WTC11 (cell line): ENCODE measurements around the gene FBXL7. TPM values are rescaled to one million over a fixed set of nuclear protein-coding genes. Genes with fewer than 3 reads are reported as not detected.

ENCODE experiments used
- ATAC-seq: fragments of 200-7000 bp; cut with Tn5 transposase; 2 replicates; pipeline ENCODE4 v1.10.0; 2021; ENCODE audit warnings: mild to moderate bottlenecking, moderate library complexity
- CTCF ChIA-PET: fragments of 300-600 bp; sonication (Branson Sonifier 250); formaldehyde crosslinking; loops from one replicate; lab custom pipeline; 2021; ENCODE audit warnings: antibody characterized with exemption; lab: Charles Lee
- POLR2A ChIA-PET: fragments of 350-600 bp; sonication (Branson Sonifier 250); formaldehyde crosslinking; loops from one replicate; lab custom pipeline; 2021; ENCODE audit warnings: antibody characterized with exemption; lab: Charles Lee
- DNase-seq: peaks from one replicate; pipeline ENCODE4 v3.0.0; 2021; ENCODE audit warnings: low spot score
- H3K27ac Mint-ChIP-seq: 2 replicates; pipeline ENCODE4 v1.8.0; 2021; ENCODE audit warnings: mixed read lengths
- H3K27me3 Mint-ChIP-seq: 2 replicates; pipeline ENCODE4 v1.8.0; 2021; ENCODE audit warnings: low read depth, mild to moderate bottlenecking, moderate library complexity, mixed read lengths
- H3K36me3 Mint-ChIP-seq: 2 replicates; pipeline ENCODE4 v1.8.0; 2021; ENCODE audit warnings: mixed read lengths
- H3K4me1 Mint-ChIP-seq: 2 replicates; pipeline ENCODE4 v1.8.0; 2022; ENCODE audit warnings: mixed read lengths
- H3K4me3 Mint-ChIP-seq: 2 replicates; pipeline ENCODE4 v1.8.0; 2021; ENCODE audit warnings: mild to moderate bottlenecking, moderate library complexity, mixed read lengths
- H3K9me3 Mint-ChIP-seq: 2 replicates; pipeline ENCODE4 v1.8.0; 2021; ENCODE audit warnings: mixed read lengths
- AFF4 ChIP-seq: sonication (generic); formaldehyde crosslinking; IDR thresholded peaks from 2 replicates; pipeline ENCODE4 v1.8.1; 2023; ENCODE audit warnings: mild to moderate bottlenecking, missing genetic modification reagents, borderline replicate concordance
- FOXJ3 ChIP-seq: sonication (generic); formaldehyde crosslinking; IDR thresholded peaks from 2 replicates; pipeline ENCODE4 v1.9.0; 2021; ENCODE audit warnings: missing genetic modification reagents, mild to moderate bottlenecking, borderline replicate concordance
- RORB ChIP-seq: fragments of 250-450 bp; sonication (Bioruptor Pico); IDR thresholded peaks from 2 replicates; pipeline ENCODE4 v1.9.0; 2021; ENCODE audit warnings: mild to moderate bottlenecking
- SP1 ChIP-seq: sonication (generic); formaldehyde crosslinking; conservative IDR thresholded peaks from 2 replicates; pipeline ENCODE4 v1.8.1; 2022; ENCODE audit warnings: missing genetic modification reagents
- ZNF121 ChIP-seq: sonication (generic); formaldehyde crosslinking; IDR thresholded peaks from 2 replicates; pipeline ENCODE4 v1.8.0; 2023; ENCODE audit warnings: missing genetic modification reagents
- ZNF532 ChIP-seq: fragments of 250-450 bp; sonication (Bioruptor Pico); IDR thresholded peaks from 2 replicates; pipeline ENCODE4 v1.9.0; 2021; ENCODE audit warnings: mild to moderate bottlenecking, borderline replicate concordance
- total RNA-seq: library from RNA; stranded (reverse); gene quantifications from 3 replicates; pipeline ENCODE4 v1.2.3, GENCODE V29; 2021
- TF ChIP-seq, protein P1 (sequence below): sonication (generic); formaldehyde crosslinking; IDR thresholded peaks from 2 replicates; pipeline ENCODE4 v1.8.0; 2023; ENCODE audit warnings: missing genetic modification reagents, mild to moderate bottlenecking, borderline replicate concordance
- TF ChIP-seq, protein P2 (sequence below): sonication (generic); formaldehyde crosslinking; IDR thresholded peaks from 2 replicates; pipeline ENCODE4 v1.8.1; 2023; ENCODE audit warnings: mild to moderate bottlenecking, missing genetic modification reagents, moderate library complexity
- TF ChIP-seq, protein P3 (sequence below): sonication (generic); formaldehyde crosslinking; IDR thresholded peaks from 2 replicates; pipeline ENCODE4 v1.8.0; 2022; ENCODE audit warnings: mild to moderate bottlenecking, missing genetic modification reagents

The FBXL7 gene
- total RNA-seq, 1 experiment from 2014 or later: 13.8 TPM

- TF ChIP-seq ZNF121 (CRISPR knock-in tag) (no peak), ZNF532 (CRISPR knock-in tag) (no peak), SP1 (no peak), RORB (no peak)
- TF ChIP-seq, protein P1, sequence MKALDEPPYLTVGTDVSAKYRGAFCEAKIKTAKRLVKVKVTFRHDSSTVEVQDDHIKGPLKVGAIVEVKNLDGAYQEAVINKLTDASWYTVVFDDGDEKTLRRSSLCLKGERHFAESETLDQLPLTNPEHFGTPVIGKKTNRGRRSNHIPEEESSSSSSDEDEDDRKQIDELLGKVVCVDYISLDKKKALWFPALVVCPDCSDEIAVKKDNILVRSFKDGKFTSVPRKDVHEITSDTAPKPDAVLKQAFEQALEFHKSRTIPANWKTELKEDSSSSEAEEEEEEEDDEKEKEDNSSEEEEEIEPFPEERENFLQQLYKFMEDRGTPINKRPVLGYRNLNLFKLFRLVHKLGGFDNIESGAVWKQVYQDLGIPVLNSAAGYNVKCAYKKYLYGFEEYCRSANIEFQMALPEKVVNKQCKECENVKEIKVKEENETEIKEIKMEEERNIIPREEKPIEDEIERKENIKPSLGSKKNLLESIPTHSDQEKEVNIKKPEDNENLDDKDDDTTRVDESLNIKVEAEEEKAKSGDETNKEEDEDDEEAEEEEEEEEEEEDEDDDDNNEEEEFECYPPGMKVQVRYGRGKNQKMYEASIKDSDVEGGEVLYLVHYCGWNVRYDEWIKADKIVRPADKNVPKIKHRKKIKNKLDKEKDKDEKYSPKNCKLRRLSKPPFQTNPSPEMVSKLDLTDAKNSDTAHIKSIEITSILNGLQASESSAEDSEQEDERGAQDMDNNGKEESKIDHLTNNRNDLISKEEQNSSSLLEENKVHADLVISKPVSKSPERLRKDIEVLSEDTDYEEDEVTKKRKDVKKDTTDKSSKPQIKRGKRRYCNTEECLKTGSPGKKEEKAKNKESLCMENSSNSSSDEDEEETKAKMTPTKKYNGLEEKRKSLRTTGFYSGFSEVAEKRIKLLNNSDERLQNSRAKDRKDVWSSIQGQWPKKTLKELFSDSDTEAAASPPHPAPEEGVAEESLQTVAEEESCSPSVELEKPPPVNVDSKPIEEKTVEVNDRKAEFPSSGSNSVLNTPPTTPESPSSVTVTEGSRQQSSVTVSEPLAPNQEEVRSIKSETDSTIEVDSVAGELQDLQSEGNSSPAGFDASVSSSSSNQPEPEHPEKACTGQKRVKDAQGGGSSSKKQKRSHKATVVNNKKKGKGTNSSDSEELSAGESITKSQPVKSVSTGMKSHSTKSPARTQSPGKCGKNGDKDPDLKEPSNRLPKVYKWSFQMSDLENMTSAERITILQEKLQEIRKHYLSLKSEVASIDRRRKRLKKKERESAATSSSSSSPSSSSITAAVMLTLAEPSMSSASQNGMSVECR: no peak
- TF ChIP-seq, protein P2, sequence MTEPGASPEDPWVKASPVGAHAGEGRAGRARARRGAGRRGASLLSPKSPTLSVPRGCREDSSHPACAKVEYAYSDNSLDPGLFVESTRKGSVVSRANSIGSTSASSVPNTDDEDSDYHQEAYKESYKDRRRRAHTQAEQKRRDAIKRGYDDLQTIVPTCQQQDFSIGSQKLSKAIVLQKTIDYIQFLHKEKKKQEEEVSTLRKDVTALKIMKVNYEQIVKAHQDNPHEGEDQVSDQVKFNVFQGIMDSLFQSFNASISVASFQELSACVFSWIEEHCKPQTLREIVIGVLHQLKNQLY (CRISPR knock-in tag): no peak
These were observed 285.6 kb downstream of the FBXL7 start (continued) for GRCh38 chr5:15785531-15785981.

GRCh38 chr5:15786326-15786725, 286.3 kb downstream of the FBXL7 start:
- no peaks in the 10 kb centered on the region for H3K27me3 Mint-ChIP-seq
- POLR2A ChIA-PET: no interaction called here
- peaks cover 3% of the 10 kb centered on the region; the same call in 1 of the 2 replicates for H3K4me1 Mint-ChIP-seq
- TF ChIP-seq, protein P3, sequence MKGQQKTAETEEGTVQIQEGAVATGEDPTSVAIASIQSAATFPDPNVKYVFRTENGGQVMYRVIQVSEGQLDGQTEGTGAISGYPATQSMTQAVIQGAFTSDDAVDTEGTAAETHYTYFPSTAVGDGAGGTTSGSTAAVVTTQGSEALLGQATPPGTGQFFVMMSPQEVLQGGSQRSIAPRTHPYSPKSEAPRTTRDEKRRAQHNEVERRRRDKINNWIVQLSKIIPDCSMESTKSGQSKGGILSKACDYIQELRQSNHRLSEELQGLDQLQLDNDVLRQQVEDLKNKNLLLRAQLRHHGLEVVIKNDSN (CRISPR knock-in tag): no peak
- no peak for TF ChIP-seq AFF4 (CRISPR knock-in tag)
- TF ChIP-seq FOXJ3 (CRISPR knock-in tag): no peak
- TF ChIP-seq, all 79 proteins: peak for 0
- no peak overlapping the region for H3K4me3 Mint-ChIP-seq
- DNase-seq (no peak), ATAC-seq (no peak)
- peaks cover 4% of the 10 kb centered on the region; the same call in 1 of the 2 replicates for H3K9me3 Mint-ChIP-seq
- CTCF ChIA-PET: no interaction called here
- no peaks in the 10 kb centered on the region for H3K36me3 Mint-ChIP-seq
- no peak overlapping the region for H3K27ac Mint-ChIP-seq
